HuH-7 (cell line): ENCODE results near the gene TYK2.
"Not testable (repeated sequence)": the region's sequence is repeated elsewhere in the genome, so short reads cannot be mapped to it uniquely, and the experiment has no call there.

Experiments
- DNase-seq: peaks from one replicate; pipeline ENCODE4 v3.0.0; 2011; ENCODE audit warnings: low spot score

TYK2 gene

GRCh38 chr19:10380313-10381102, at the start of gene TYK2:
Gene TYK2 (minus strand): TSS chr19:10380572. CDS start chr19:10378406, 2,166 bp downstream.
- peak; percentile 100 for DNase-seq

GRCh38 chr19:10428996-10429381, 48.6 kb upstream of the TYK2 start:
- DNase-seq: no peak

GRCh38 chr19:10427169-10427568, 46.8 kb upstream of the TYK2 start:
- DNase-seq: no peak

- DNase-seq: peak; percentile 92
These were observed 43.8 kb upstream of the TYK2 start for GRCh38 chr19:10424011-10424637.

- no peak for DNase-seq
These were observed 42.5 kb upstream of the TYK2 start for GRCh38 chr19:10422846-10423245.

GRCh38 chr19:10422046-10422461, 41.7 kb upstream of the TYK2 start:
- peak; percentile 45 for DNase-seq

GRCh38 chr19:10421240-10422045, 41.1 kb upstream of the TYK2 start:
- no peak for DNase-seq

GRCh38 chr19:10420444-10421239, 40.3 kb upstream of the TYK2 start, which contains the start of gene PDE4A:
Gene PDE4A (plus strand): TSS chr19:10420538. CDS start chr19:10420765, 227 bp downstream.
- peak; percentile 73 for DNase-seq

- no peak for DNase-seq
These were observed 39.5 kb upstream of the TYK2 start for GRCh38 chr19:10419646-10420443.

GRCh38 chr19:10419200-10419645, 38.9 kb upstream of the TYK2 start:
- DNase-seq: no peak

GRCh38 chr19:10418485-10419199, 38.3 kb upstream of the TYK2 start:
- no peak for DNase-seq

GRCh38 chr19:10418235-10418484, 37.8 kb upstream of the TYK2 start:
- DNase-seq: no peak

GRCh38 chr19:10417541-10418234, 37.3 kb upstream of the TYK2 start:
- DNase-seq: no peak

- peak; percentile 92 for DNase-seq
These were observed 36.2 kb upstream of the TYK2 start for GRCh38 chr19:10416380-10417257.

- no peak for DNase-seq
These were observed 35.7 kb upstream of the TYK2 start for GRCh38 chr19:10416083-10416379.

- DNase-seq: no peak
These were observed 32.0 kb upstream of the TYK2 start for GRCh38 chr19:10412257-10412977.

GRCh38 chr19:10411224-10411623, 30.9 kb upstream of the TYK2 start:
- DNase-seq: not testable (repeated sequence)

GRCh38 chr19:10408511-10409283, 28.3 kb upstream of the TYK2 start:
- no peak for DNase-seq
